OCI-LY3 (cell line): ENCODE results near the gene ADTRP.

ENCODE experiments used
- CTCF ChIP-seq: fragments of 200-600, 300-600 bp; sonication (generic); IDR thresholded peaks from 2 replicates; pipeline ENCODE4 v1.5.1; 2014; ENCODE audit warnings: antibody characterized with exemption, low read length, low read depth
- EZH2phosphoT487 ChIP-seq: fragments of 200-600 bp; shearing (Covaris generic); IDR thresholded peaks from 2 replicates; pipeline ENCODE4 v1.6.1; 2018; ENCODE audit warnings: antibody characterized with exemption, mixed run types, low read depth

- TF ChIP-seq CTCF: no peak
- TF ChIP-seq EZH2phosphoT487: no peak
Measured at GRCh38 chr6:11731423-11731822, 47.2 kb downstream of the ADTRP start.
